ENCODE measurements around the gene CUL4A.

CUL4A gene

DNA sequence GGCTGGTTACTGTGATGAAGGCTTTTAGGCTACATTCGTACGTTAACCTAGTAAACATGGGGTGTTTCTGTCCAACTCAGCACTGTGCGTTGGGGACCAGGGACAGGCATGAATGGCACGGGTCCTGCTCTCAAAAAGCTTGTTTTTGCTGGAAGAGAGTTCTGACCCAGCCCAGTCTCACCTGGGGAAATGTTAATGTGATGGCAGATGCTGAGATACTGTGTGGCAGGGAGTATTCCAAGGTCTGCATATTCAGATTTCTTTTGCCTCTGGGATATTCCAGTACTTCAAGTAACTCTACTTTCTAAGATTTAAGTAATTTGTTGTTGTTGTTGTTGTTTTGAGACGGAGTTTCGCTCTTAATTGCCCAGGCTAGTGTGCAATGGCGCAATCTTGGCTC is 13.7 kb downstream of the CUL4A start:
- no peak overlapping the region for H3K9ac ChIP-seq (ENCODE audit: low read length in 2 of 2)
- H3K27me3 ChIP-seq (ENCODE audit: control insufficient read depth in 1 of 2, insufficient read depth in 2 of 2, low read length in 2 of 2), result no peaks in the 10 kb centered on the region
- H3K27ac ChIP-seq (ENCODE audit: low read length), result no peak overlapping the region
- peaks cover 8% of the 10 kb centered on the region for H3K4me1 ChIP-seq (ENCODE audit: control insufficient read depth, insufficient read depth, low read length)
- H3K36me3 ChIP-seq (ENCODE audit: control insufficient read depth in 2 of 2, insufficient read depth in 2 of 2, low read length in 2 of 2), result peaks cover 24 to 43% of the 10 kb centered on the region in 2 donors
- no peak overlapping the region for H3K4me3 ChIP-seq (ENCODE audit: low read length in 2 of 2)
- H3K9me3 ChIP-seq (ENCODE audit: control insufficient read depth in 2 of 2, low read length in 2 of 2), result no peaks in the 10 kb centered on the region

DNA sequence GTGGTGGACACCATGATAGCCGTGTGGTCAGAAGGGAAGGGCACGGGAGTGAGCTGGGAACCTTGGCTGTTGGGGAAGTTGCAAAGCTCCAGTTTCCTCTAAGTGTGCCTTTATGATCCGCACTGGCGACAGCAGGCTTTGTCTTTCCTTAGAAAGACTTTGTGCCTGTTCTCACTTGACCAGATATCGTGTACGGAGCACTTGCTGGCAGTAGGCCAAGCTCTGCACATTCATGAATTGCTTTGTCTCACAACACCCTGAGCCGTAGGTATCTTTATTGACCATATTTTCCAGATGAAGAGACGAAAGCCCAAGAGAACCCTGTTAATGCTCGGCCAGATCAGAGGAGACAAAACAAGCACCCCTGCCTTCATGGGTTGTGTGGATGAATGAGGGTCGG is 15.1 kb downstream of the CUL4A start:
- Histone ChIP-seq H3K4me3 (ENCODE audit: low read length in 2 of 2) (no peak overlapping the region), H3K27ac (ENCODE audit: low read length) (no peak overlapping the region), H3K27me3 (ENCODE audit: control insufficient read depth in 1 of 2, insufficient read depth in 2 of 2, low read length in 2 of 2) (no peaks in the 10 kb centered on the region), H3K36me3 (ENCODE audit: control insufficient read depth in 2 of 2, insufficient read depth in 2 of 2, low read length in 2 of 2) (peaks cover 27 to 46% of the 10 kb centered on the region in 2 donors), H3K9ac (ENCODE audit: low read length in 2 of 2) (no peak overlapping the region), H3K4me1 (ENCODE audit: control insufficient read depth, insufficient read depth, low read length) (peaks cover 4% of the 10 kb centered on the region), H3K9me3 (ENCODE audit: control insufficient read depth in 2 of 2, low read length in 2 of 2) (no peaks in the 10 kb centered on the region)

DNA sequence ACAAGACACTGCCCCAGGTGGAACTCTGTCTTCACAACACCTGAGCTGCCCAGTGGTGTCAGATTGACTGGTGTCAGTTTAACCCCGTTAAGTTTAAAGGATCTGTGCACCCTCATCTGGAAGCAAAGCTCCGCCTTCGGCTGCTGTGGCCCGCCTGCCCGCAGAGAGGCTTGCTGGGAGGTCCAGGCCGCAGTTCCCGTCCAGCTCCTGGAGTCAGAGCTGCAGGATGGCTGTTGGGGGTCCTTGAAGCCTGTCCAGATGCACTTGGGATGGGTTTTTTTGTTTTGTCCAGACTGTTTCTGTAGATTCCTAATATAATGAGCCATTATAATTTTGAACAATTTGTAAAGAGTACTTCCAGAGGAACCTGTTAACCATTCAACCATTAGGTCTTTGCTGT is 16.1 kb downstream of the CUL4A start:
- Histone ChIP-seq H3K9me3 (ENCODE audit: control insufficient read depth in 2 of 2, low read length in 2 of 2) (no peaks in the 10 kb centered on the region), H3K36me3 (ENCODE audit: control insufficient read depth in 2 of 2, insufficient read depth in 2 of 2, low read length in 2 of 2) (peaks cover 35 to 46% of the 10 kb centered on the region in 2 donors), H3K27ac (ENCODE audit: low read length) (no peak overlapping the region), H3K9ac (ENCODE audit: low read length in 2 of 2) (no peak overlapping the region), H3K27me3 (ENCODE audit: control insufficient read depth in 1 of 2, insufficient read depth in 2 of 2, low read length in 2 of 2) (no peaks in the 10 kb centered on the region), H3K4me1 (ENCODE audit: control insufficient read depth, insufficient read depth, low read length) (peaks cover 4% of the 10 kb centered on the region), H3K4me3 (ENCODE audit: low read length in 2 of 2) (no peak overlapping the region)

DNA sequence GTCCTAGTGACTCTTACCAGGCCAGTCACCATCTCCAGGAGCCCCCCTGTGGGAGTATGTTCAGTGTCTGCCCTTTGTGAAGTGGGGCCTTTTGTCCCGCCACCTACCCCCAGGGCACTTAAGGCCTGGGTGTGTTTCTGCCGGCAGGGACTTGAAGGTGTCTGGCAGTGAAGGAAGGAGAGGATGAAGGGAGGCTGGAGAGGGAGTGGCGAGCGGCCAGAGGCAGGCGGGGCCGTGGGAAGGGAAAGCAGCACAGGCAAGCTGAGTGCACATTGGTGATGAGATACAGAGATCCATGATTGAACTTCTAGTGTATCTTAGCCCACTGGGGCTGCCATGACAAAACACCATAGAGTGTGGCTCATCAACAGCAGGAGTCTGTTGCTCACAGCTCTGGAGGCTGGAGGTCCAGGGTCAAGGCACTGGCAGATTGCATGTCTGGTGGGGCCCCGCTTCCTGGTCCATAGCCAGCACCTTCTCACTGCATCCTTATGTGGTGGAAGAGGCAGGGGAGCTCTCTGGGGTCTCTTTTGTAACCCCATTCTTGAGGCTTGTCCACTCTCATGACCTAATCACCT is 17.5 kb downstream of the CUL4A start:
- H3K27ac ChIP-seq (ENCODE audit: low read length), result no peak overlapping the region
- H3K9me3 ChIP-seq (ENCODE audit: control insufficient read depth in 2 of 2, low read length in 2 of 2), result no peaks in the 10 kb centered on the region
- H3K9ac ChIP-seq (ENCODE audit: low read length in 2 of 2), result no peak overlapping the region
- no peak overlapping the region for H3K4me3 ChIP-seq (ENCODE audit: low read length in 2 of 2)
- no peaks in the 10 kb centered on the region for H3K4me1 ChIP-seq (ENCODE audit: control insufficient read depth, insufficient read depth, low read length)
- no peaks in the 10 kb centered on the region for H3K27me3 ChIP-seq (ENCODE audit: control insufficient read depth in 1 of 2, insufficient read depth in 2 of 2, low read length in 2 of 2)
- peaks cover 34 to 44% of the 10 kb centered on the region in 2 donors for H3K36me3 ChIP-seq (ENCODE audit: control insufficient read depth in 2 of 2, insufficient read depth in 2 of 2, low read length in 2 of 2)

DNA sequence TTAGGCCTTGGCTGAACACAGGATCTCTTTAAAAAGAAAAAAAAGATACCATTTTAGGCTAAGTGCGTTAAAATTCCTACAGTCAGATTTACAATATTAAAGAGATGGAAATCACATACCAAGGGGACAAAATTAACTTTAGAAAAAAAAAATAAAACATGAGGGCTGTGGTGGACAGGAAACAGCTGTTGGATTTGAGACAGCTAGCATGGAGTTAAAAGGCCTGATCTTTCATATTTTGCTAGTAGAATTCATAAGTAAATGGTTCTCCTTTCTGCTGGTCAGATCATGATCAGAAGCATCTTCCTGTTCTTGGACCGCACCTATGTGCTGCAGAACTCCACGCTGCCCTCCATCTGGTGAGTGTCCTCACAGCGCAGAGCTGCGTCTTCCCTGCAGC is 19.7 kb downstream of the CUL4A start:
- Histone ChIP-seq H3K4me1 (ENCODE audit: control insufficient read depth, insufficient read depth, low read length) (no peaks in the 10 kb centered on the region), H3K4me3 (ENCODE audit: low read length in 2 of 2) (no peak overlapping the region), H3K27ac (ENCODE audit: low read length) (no peak overlapping the region), H3K36me3 (ENCODE audit: control insufficient read depth in 2 of 2, insufficient read depth in 2 of 2, low read length in 2 of 2) (peaks cover 28 to 54% of the 10 kb centered on the region in 2 donors), H3K9ac (ENCODE audit: low read length in 2 of 2) (no peak overlapping the region), H3K9me3 (ENCODE audit: control insufficient read depth in 2 of 2, low read length in 2 of 2) (no peaks in the 10 kb centered on the region), H3K27me3 (ENCODE audit: control insufficient read depth in 1 of 2, insufficient read depth in 2 of 2, low read length in 2 of 2) (no peaks in the 10 kb centered on the region)

DNA sequence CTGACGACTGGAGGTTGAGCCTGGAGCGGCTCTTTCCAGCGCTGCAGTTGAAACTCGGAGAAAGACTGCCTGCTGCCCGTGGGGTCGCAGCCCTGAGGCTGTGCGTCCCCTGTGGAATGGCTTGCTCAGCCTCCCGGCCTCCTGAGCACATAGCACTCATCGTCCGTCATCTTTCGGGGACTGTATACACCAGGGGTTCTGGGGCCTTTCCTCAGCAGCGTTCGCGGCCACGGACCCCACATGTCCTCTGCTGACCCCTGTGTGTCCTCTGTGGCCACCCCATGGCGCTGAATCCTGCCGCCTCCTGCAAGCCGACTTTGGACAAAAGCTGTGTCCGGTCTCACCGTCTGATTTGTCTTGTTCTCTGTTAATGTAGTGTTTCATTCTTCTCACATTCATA is 20.4 kb downstream of the CUL4A start:
- Histone ChIP-seq H3K36me3 (ENCODE audit: control insufficient read depth in 2 of 2, insufficient read depth in 2 of 2, low read length in 2 of 2) (peaks cover 25 to 53% of the 10 kb centered on the region in 2 donors), H3K27ac (ENCODE audit: low read length) (no peak overlapping the region), H3K9ac (ENCODE audit: low read length in 2 of 2) (no peak overlapping the region), H3K9me3 (ENCODE audit: control insufficient read depth in 2 of 2, low read length in 2 of 2) (no peaks in the 10 kb centered on the region), H3K4me1 (ENCODE audit: control insufficient read depth, insufficient read depth, low read length) (no peaks in the 10 kb centered on the region), H3K4me3 (ENCODE audit: low read length in 2 of 2) (no peak overlapping the region), H3K27me3 (ENCODE audit: control insufficient read depth in 1 of 2, insufficient read depth in 2 of 2, low read length in 2 of 2) (no peaks in the 10 kb centered on the region)

DNA sequence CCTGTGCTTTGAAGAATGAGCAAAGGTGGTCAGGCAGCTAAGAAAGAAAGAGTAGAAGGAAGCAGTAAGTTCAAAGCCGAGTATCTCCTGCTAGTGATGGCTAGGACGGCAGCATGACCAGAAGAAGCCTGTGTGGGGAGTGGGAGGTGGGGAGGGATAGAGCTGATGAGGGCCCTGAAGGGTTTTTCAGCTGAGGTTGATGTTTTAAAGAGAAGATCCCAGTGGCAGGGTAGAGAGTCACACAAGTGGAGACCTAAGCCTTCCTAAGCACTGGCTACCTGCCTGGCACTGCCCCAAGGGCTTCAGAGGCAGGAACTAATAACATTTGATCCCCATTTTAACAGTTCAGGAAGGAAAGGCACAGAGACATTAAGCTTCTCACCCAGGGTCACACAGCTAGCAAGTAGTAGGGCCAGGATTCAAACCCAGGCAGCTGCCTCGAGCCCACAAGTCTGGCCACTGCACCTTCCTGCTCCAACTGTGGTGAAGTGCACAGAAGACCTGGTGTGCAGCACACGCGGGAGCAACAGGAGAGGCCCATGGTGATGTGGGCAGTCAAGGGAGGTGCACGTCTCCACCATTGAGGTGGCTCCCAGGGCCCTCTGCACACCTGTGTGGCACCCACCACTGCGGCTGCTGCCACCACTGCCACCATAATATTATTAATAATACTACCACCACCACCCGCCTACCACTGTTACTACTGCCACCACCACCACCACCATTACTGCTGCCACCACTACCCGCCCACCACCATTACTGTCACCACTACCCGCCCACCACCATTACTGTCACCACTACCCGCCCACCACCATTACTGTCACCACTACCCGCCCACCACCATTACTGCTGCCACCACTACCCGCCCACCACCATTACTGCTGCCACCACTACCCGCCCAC is 22.1 kb downstream of the CUL4A start:
- no peak overlapping the region for H3K4me3 ChIP-seq (ENCODE audit: low read length in 2 of 2)
- no peaks in the 10 kb centered on the region for H3K27me3 ChIP-seq (ENCODE audit: control insufficient read depth in 1 of 2, insufficient read depth in 2 of 2, low read length in 2 of 2)
- peaks cover 20 to 45% of the 10 kb centered on the region in 2 donors for H3K36me3 ChIP-seq (ENCODE audit: control insufficient read depth in 2 of 2, insufficient read depth in 2 of 2, low read length in 2 of 2)
- H3K9ac ChIP-seq (ENCODE audit: low read length in 2 of 2), result no peak overlapping the region
- H3K27ac ChIP-seq (ENCODE audit: low read length), result no peak overlapping the region
- H3K4me1 ChIP-seq (ENCODE audit: control insufficient read depth, insufficient read depth, low read length), result no peaks in the 10 kb centered on the region
- H3K9me3 ChIP-seq (ENCODE audit: control insufficient read depth in 2 of 2, low read length in 2 of 2), result no peaks in the 10 kb centered on the region

DNA sequence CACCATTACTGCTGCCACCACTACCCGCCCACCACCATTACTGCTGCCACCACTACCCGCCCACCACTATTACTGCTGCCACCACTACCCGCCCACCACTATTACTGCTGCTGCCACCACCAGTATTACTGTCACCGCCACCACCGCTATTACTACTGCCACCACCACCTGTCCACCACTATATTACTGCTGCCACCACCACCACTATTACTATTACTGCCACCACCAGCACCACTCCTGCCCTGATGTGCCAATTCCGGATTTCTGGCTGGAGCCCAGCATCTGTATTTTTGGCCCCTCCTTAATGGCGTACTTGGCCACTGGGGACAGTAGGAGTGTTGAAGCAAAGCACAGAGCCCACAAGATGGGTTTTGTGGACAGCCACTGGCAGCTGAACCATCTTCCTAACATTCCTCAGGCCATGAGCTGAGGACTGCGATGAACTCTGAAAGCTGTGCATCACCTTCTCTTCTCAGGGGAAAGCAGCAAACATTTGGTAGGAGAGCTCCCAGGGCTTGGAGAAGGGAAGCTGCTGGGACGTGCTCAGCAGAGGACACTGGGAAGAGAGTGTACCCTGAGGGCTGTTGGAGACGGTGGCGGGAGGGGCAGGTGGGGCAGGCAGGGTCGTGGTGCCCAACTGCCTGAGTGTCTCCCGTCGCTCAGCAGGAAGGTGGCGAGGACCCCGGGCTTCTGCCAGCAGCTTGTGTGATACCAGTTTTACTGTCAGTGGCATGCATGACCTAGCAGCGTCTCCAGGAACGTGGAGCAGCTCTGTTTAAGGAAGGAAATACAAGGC is 23.0 kb downstream of the CUL4A start:
- H3K9ac ChIP-seq (ENCODE audit: low read length in 2 of 2), result no peak overlapping the region
- no peak overlapping the region for H3K27ac ChIP-seq (ENCODE audit: low read length)
- peaks cover 22 to 52% of the 10 kb centered on the region in 2 donors for H3K36me3 ChIP-seq (ENCODE audit: control insufficient read depth in 2 of 2, insufficient read depth in 2 of 2, low read length in 2 of 2)
- no peaks in the 10 kb centered on the region for H3K4me1 ChIP-seq (ENCODE audit: control insufficient read depth, insufficient read depth, low read length)
- H3K9me3 ChIP-seq (ENCODE audit: control insufficient read depth in 2 of 2, low read length in 2 of 2), result no peaks in the 10 kb centered on the region
- H3K27me3 ChIP-seq (ENCODE audit: control insufficient read depth in 1 of 2, insufficient read depth in 2 of 2, low read length in 2 of 2), result no peaks in the 10 kb centered on the region
- no peak overlapping the region for H3K4me3 ChIP-seq (ENCODE audit: low read length in 2 of 2)

DNA sequence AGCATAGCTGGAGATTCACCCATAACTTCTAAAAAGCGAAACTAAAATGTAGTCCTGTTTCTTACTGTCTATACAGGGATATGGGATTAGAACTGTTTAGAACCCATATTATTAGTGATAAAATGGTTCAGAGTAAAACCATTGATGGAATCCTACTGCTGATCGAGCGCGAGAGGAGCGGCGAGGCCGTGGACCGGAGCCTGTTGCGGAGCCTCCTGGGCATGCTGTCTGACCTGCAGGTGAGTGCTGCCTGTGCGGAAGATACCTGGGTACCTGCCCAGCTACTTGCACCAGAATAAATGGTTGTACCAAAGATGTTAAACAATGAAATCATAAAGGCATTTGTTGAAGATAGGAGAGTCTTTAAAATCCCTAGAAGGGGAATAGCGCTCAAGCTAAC is 23.7 kb downstream of the CUL4A start:
- Histone ChIP-seq H3K9ac (ENCODE audit: low read length in 2 of 2) (no peak overlapping the region), H3K36me3 (ENCODE audit: control insufficient read depth in 2 of 2, insufficient read depth in 2 of 2, low read length in 2 of 2) (peaks cover 27 to 49% of the 10 kb centered on the region in 2 donors)

DNA sequence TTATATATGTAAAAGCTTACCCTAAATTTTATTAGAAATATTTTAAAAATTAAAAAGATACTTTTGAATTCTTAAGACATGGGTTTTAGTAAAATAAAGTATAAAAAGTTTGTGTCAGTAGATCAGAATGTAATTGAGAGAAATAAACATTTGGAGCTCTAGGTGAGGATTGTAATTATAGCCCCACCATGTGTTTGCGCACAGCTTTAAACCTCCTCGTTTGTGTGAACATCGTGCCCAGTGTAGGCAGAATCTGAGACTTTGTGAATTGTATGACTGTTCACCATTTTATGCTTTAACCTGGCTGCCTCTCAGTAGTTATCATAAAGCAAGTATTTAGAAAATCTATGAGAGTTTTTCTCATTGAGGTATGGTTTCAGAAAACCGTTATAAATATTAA is 29.1 kb downstream of the CUL4A start:
- Histone ChIP-seq H3K27ac (ENCODE audit: low read length) (no peak overlapping the region), H3K9ac (ENCODE audit: low read length in 2 of 2) (no peak overlapping the region), H3K4me1 (ENCODE audit: control insufficient read depth, insufficient read depth, low read length) (no peaks in the 10 kb centered on the region), H3K9me3 (ENCODE audit: control insufficient read depth in 2 of 2, low read length in 2 of 2) (no peaks in the 10 kb centered on the region), H3K27me3 (ENCODE audit: control insufficient read depth in 1 of 2, insufficient read depth in 2 of 2, low read length in 2 of 2) (no peaks in the 10 kb centered on the region), H3K4me3 (ENCODE audit: low read length in 2 of 2) (no peak overlapping the region), H3K36me3 (ENCODE audit: control insufficient read depth in 2 of 2, insufficient read depth in 2 of 2, low read length in 2 of 2) (peaks cover 35 to 44% of the 10 kb centered on the region in 2 donors)

More for the DNA sequence above, 23.7 kb downstream of the CUL4A start:
- Histone ChIP-seq H3K27me3 (ENCODE audit: control insufficient read depth in 1 of 2, insufficient read depth in 2 of 2, low read length in 2 of 2) (no peaks in the 10 kb centered on the region), H3K4me3 (ENCODE audit: low read length in 2 of 2) (no peak overlapping the region), H3K4me1 (ENCODE audit: control insufficient read depth, insufficient read depth, low read length) (no peaks in the 10 kb centered on the region), H3K27ac (ENCODE audit: low read length) (no peak overlapping the region), H3K9me3 (ENCODE audit: control insufficient read depth in 2 of 2, low read length in 2 of 2) (no peaks in the 10 kb centered on the region)
